Hematopoietic multipotent progenitor cell treated with erythropoietin and hydrocortisone succinate and interleukin-3 and kit ligand, for 15 days (in vitro differentiated cells): Measurements from ENCODE around the gene FGF22.
A peak's percentile ranks its signal among the peaks of the same experiment; 100 is the strongest.

ENCODE experiments used
- DNase-seq: peaks from one replicate; pipeline ENCODE4 v3.0.0-alpha.2; 2015; ENCODE audit warnings: low spot score

Gene FGF22

GRCh38 chr19:680287-681028, 40.8 kb downstream of the FGF22 start:
- peak; percentile 97 for DNase-seq

GRCh38 chr19:681029-682019, 41.6 kb downstream of the FGF22 start:
- peak; percentile 88 for DNase-seq

GRCh38 chr19:682678-683320, 43.1 kb downstream of the FGF22 start:
- no peak for DNase-seq

GRCh38 chr19:685454-685931, 45.8 kb downstream of the FGF22 start:
- no peak for DNase-seq

GRCh38 chr19:686589-687297, 47.1 kb downstream of the FGF22 start:
- no peak for DNase-seq

- no peak for DNase-seq
Observed at GRCh38 chr19:687569-688166, 48.0 kb downstream of the FGF22 start.

- no peak for DNase-seq
Observed at GRCh38 chr19:688214-688613, 48.5 kb downstream of the FGF22 start.

GRCh38 chr19:688992-689391, 49.3 kb downstream of the FGF22 start:
- DNase-seq, result no peak

GRCh38 chr19:690203-690602, 50.5 kb downstream of the FGF22 start:
- no peak for DNase-seq
